Psoas muscle (tissue), 8 donors: ENCODE measurements around the gene COL4A2. TPM values are rescaled to one million over a fixed set of nuclear protein-coding genes. Genes with fewer than 3 reads are reported as not detected.

Experiments
- ATAC-seq, 4 donors: fragments of 200-7000 bp; cut with Tn5 transposase; one replicate each; pipeline ENCODE4 v1.9.1; 2020; ENCODE audit warnings: moderate library complexity in 3 of 4, mild to moderate bottlenecking in 2 of 4
- DNase-seq, 2 donors: peaks; one replicate each; pipeline ENCODE4 v3.0.0-alpha.2; 2020
- H3K27ac ChIP-seq: fragments of 200-600 bp; one replicate; pipeline ENCODE4 v1.8.0; 2022
- H3K27me3 ChIP-seq, 3 donors: fragments of 200-600 bp in 1 of 3; one replicate each; pipeline versions ENCODE4 v1.6.1 to v1.8.0; 2013 to 2022; ENCODE audit warnings: low read length in 2 of 3, mild to moderate bottlenecking in 2 of 3, moderate library complexity in 1 of 3; ENCODE audit not compliant: insufficient read depth in 3 of 3
- H3K36me3 ChIP-seq, 2 donors: fragments of 200-600 bp in 1 of 2; one replicate each; pipeline versions ENCODE4 v1.6.1 to v1.8.0; 2013 to 2022; ENCODE audit warnings: low read depth in 1 of 2, mild to moderate bottlenecking in 1 of 2, moderate library complexity in 1 of 2; ENCODE audit not compliant: insufficient read depth in 1 of 2
- H3K4me1 ChIP-seq: fragments of 200-600 bp; one replicate; pipeline ENCODE4 v1.8.0; 2022
- H3K4me3 ChIP-seq: fragments of 200-600 bp; one replicate; pipeline ENCODE4 v1.8.0; 2022; ENCODE audit warnings: mild to moderate bottlenecking
- H3K9me3 ChIP-seq: fragments of 200-600 bp; one replicate; pipeline ENCODE4 v1.8.0; 2022
- WGBS, 3 donors: extraction: QIAGEN DNeasy Blood & Tissue Kit; methylation state at CpG; one replicate each; pipeline versions ENCODE4 v1.1.6 to v1.1.7; 2013; 5-methylcytosine and 5-hydroxymethylcytosine counted together
- intact Hi-C, 2 donors: fragments of 100-400 bp; cut with DNase I; formaldehyde crosslinking; loops; one replicate each; pipeline versions ENCODE4 v1.11.0 to v1.14.2; 2022
- polyA plus RNA-seq, 3 donors: library from polyadenylated mRNA; stranded (reverse); fragments of 200-250 nt; gene quantifications; one replicate each; pipeline ENCODE4 v1.2.3, GENCODE V29; 2013
- total RNA-seq, 4 donors: library from RNA; stranded (reverse); fragmentation: NEBNext Ultra II Directional in 2 of 4; extraction: Animal tissue kit (Norgen Biotek cat#: 25700) in 2 of 4; gene quantifications; one replicate each; pipeline versions ENCODE4 v1.2.1 to v1.2.4, GENCODE V29; 2021 to 2023
- TF ChIP-seq, protein P1 (sequence below): fragments of 200-600 bp; IDR thresholded peaks from one replicate; pipeline ENCODE4 v1.8.0; 2022; ENCODE audit warnings: antibody characterized with exemption
- donor health status: healthy with polysubstance abuse.
- donor health status: DM: no; HTN: no; CAD: no; lungs with moderate emphysema.
- donor health status: Bipolar disorder and iron deficiency.
- donor health status: healthy.
- donor health status: DM: yes; HTN: yes; CAD: no.
- donor health status: DM: no; HTN: no; CAD: no.
- donor health status: DM: no; HTN: no; CAD: no.
- donor health status: DM: yes; HTN: yes; CAD: no.

Gene COL4A2
- total and polyA plus RNA-seq, 7 donors: 25.8 to 84.5 (median 57.8) TPM

DNA sequence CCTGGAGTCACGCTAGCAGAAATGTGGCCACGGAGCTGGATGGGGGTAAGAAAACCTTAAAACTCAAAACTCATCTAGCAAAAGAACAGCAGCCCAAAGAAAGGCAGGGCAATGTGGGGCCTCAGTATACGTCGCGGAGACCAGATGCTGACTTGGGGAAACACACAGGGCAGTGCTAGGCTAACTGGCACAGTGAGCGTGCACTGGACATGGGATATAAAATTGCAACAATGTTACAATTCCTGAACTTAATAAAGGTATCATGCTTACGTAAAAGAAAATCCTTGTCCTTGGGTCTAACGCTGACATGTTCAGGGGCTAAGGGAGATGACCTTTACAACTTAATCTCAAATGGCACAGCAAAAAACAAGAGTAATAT is 40.7 kb upstream of the COL4A2 start:
- H3K36me3 ChIP-seq: no peaks in the 10 kb centered on the region
- H3K9me3 ChIP-seq: no peaks in the 10 kb centered on the region
- ATAC-seq: no peak
- intact Hi-C loops: no loop called here
- H3K27me3 ChIP-seq: peaks cover 0 to 34% (median 9%) of the 10 kb centered on the region in 3 donors
- 27 to 41% (median 33%) methylated on average over 8 of the region's 8 CpGs for WGBS, 3 donors
- no peak for DNase-seq
- peaks cover 22% of the 10 kb centered on the region for H3K4me1 ChIP-seq
- H3K4me3 ChIP-seq: peak overlapping the region; percentile 32
- H3K27ac ChIP-seq: peak overlapping the region; percentile 67
- TF ChIP-seq, protein P1, sequence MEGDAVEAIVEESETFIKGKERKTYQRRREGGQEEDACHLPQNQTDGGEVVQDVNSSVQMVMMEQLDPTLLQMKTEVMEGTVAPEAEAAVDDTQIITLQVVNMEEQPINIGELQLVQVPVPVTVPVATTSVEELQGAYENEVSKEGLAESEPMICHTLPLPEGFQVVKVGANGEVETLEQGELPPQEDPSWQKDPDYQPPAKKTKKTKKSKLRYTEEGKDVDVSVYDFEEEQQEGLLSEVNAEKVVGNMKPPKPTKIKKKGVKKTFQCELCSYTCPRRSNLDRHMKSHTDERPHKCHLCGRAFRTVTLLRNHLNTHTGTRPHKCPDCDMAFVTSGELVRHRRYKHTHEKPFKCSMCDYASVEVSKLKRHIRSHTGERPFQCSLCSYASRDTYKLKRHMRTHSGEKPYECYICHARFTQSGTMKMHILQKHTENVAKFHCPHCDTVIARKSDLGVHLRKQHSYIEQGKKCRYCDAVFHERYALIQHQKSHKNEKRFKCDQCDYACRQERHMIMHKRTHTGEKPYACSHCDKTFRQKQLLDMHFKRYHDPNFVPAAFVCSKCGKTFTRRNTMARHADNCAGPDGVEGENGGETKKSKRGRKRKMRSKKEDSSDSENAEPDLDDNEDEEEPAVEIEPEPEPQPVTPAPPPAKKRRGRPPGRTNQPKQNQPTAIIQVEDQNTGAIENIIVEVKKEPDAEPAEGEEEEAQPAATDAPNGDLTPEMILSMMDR: no peak

DNA sequence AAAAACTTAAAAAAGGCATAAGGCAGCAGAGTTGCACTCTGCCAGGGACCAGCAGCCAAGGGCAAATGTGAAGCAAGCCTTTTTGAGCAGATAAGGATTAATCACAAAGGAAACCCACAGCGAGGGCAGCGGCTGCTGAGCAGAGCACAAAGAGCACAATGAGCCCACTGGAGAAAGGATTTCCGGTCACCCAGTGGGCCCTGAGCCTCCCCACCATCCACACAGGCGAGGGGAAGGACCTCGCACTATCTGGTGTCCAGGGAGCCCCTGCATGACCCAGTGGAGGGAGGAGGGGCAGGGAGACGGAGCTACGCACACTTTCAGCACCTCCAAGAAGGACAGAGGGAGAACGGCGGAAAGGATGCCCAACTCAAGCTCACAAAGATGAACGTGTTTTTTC is 40.1 kb upstream of the COL4A2 start:
- Histone ChIP-seq H3K9me3 (no peaks in the 10 kb centered on the region), H3K36me3 (no peaks in the 10 kb centered on the region), H3K27me3 (peaks cover 0 to 34% (median 6%) of the 10 kb centered on the region in 3 donors), H3K4me3 (no peak overlapping the region), H3K27ac (no peak overlapping the region), H3K4me1 (peaks cover 22% of the 10 kb centered on the region)
- ATAC-seq: peak in 1 of 4 donors; percentile 19
- no peak for DNase-seq
- WGBS, 3 donors: 66 to 72% (median 68%) methylated on average over 10 of the region's 10 CpGs
- intact Hi-C loops: no loop called here
- TF ChIP-seq, protein P1: no peak

DNA sequence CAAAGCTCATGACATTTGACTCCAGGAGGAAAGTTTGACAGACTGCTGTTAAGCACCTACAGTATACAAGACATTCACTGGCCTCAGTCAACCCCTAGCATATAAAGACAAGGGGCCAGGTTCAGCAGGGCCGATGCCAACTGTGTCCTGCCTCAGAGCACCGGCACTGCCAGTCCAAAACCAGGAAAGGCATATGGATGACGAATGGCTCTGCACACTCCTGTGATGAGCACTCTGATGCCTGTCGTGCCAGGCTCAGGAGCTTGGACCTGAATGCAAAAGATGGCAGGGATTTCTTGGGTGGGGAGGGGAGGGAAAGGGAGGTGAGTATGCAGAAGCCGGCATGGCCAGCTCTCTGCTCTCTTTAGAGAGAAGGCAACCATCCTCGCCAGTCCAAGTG is 39.0 kb upstream of the COL4A2 start:
- ATAC-seq (no peak), DNase-seq (no peak)
- intact Hi-C loops: no loop called here
- Histone ChIP-seq H3K4me3 (no peak overlapping the region), H3K4me1 (peaks cover 22% of the 10 kb centered on the region), H3K27ac (no peak overlapping the region), H3K27me3 (peaks cover 0 to 38% (median 9%) of the 10 kb centered on the region in 3 donors), H3K36me3 (peaks cover 0 to 5% of the 10 kb centered on the region in 2 donors), H3K9me3 (no peaks in the 10 kb centered on the region)
- 33 to 71% (median 38%) methylated on average over 6 of the region's 6 CpGs for WGBS, 3 donors
- TF ChIP-seq, protein P1: no peak

DNA sequence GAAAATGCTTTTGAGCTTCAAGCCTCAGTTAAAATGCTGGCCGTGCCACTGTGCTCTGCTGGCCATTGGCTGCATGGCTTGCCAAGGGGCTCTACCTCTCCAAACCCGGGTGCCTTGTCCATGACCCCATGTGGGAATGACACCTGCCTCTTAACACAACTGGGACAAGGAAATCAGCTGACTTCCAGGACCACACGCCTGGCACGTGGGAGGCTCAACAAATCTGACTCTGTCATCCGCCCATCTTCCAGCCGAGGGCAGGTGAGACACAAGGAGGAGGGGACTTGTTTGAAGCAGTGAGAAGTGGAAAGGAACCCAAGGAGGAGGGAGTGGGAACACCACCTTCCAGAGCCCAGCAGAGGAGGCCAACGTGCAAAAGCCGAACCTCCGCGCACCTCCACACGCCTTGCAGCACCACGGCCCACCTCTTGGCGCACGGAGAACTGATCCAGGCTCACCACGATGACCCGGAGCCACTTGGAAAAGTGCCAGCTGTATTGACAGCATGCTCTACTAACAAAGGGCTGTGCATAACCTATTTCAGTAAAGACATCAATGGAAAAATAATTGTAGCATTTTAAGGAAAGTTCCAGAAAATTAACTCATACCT is 38.4 kb upstream of the COL4A2 start:
- WGBS, 3 donors: 53 to 60% (median 57%) methylated on average over 16 of the region's 16 CpGs
- intact Hi-C loops: no loop called here
- Histone ChIP-seq H3K9me3 (no peaks in the 10 kb centered on the region), H3K27me3 (peaks cover 0 to 32% (median 9%) of the 10 kb centered on the region in 3 donors), H3K4me1 (peaks cover 17% of the 10 kb centered on the region), H3K36me3 (peaks cover 0 to 6% of the 10 kb centered on the region in 2 donors), H3K27ac (no peak overlapping the region), H3K4me3 (no peak overlapping the region)
- TF ChIP-seq, protein P1: no peak
- ATAC-seq (no peak), DNase-seq (no peak)
